ENCODE data around the gene SDR39U1.

The SDR39U1 gene

GRCh38 chr14:24437736-24438067 lies 4.9 kb downstream of the SDR39U1 start:
- no peak overlapping the region for H3K4me3 ChIP-seq (ENCODE audit: low read length)
- no peak for TF ChIP-seq ZNF274 (IDR thresholded peaks at IDR 0.05; ENCODE audit: low read depth, low read length)

GRCh38 chr14:24437020-24437735 lies 5.4 kb downstream of the SDR39U1 start:
- no peak for TF ChIP-seq ZNF274 (IDR thresholded peaks at IDR 0.05; ENCODE audit: low read depth, low read length)
- H3K4me3 ChIP-seq (ENCODE audit: low read length): no peak overlapping the region

DNA sequence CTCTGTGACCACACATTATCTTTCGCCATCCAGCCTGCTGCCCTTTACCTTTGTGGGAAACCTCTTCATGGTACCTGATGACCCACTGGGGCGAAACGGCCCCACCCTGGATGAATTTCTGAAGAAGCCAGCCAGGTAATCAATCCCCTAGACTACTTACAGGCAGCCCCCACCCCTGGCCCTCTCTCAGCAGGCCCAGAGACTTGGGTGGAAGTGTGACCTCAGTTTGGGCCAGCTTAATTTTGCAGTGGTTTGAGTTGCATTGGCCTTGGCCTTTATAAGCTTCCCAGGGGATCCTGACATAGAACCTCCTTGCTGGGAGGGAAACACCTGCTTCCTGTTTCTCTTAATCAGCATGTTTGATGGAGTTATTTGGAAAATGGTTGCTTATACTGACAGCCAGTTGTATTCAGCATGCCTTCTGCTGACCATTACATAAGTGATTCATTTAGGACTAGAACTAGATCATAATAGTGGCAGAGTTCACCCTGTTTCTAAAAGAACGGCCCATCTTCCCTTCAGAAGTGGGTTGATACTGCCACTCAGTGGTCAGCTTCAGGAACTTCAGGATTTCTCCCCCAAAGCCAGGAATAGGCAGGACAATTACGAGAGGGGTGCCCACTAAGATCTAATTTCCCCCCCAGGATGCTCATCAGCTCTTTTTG lies 6.1 kb downstream of the SDR39U1 start:
- no peak for TF ChIP-seq ZNF274 (IDR thresholded peaks at IDR 0.05; ENCODE audit: low read depth, low read length)
- no peak overlapping the region for H3K4me3 ChIP-seq (ENCODE audit: low read length)

DNA sequence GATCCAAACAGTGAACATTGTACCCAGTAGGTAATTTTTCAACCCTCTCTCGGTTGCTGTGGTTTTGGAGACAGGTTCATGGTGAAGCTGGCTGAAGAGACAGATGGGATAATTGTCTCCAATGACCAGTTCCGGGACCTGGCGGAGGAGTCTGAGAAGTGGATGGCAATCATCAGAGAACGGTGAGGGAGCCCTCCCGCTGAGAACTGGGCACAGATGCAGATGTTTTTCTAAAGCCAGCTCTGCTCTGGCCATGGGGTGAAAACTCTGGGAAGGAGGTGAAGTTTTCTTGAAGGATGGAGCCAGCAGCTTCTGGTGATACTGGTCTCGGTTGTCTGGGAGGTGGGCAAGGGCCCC lies 6.6 kb downstream of the SDR39U1 start:
- no peak for TF ChIP-seq ZNF274 (IDR thresholded peaks at IDR 0.05; ENCODE audit: low read depth, low read length)
- H3K4me3 ChIP-seq (ENCODE audit: low read length): no peak overlapping the region

DNA sequence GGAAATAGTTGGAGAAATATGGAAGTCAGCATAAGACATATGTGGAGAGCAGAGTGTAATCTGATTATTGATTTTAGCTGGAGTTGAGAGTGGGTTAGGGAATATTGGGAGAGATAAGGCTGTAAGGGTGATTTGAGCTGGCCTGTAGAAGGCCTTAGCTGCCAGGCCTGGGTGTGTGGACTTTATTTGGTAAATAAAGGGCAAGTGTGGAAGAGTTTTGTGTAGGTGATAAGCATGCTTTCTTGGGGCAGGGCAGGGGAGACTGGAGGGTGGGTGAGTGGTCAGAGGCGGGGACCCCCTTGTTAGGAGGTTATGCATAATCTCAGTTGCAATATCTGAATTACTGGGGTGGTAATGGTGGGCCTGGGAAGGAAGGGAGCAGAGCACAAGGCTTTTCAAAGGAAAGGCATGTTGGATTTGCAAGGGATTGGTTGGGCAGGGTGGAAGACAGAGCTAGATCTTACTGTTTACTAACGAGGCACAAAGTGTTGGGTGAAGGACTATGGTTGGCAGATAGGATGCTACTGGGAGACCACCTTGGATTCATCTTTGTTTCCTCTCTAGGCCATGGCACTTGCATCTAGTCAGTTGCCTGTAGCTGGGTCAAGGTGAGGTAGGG lies 7.3 kb downstream of the SDR39U1 start:
- no peak overlapping the region for H3K4me3 ChIP-seq (ENCODE audit: low read length)
- no peak for TF ChIP-seq ZNF274 (IDR thresholded peaks at IDR 0.05; ENCODE audit: low read depth, low read length)

- no peak for TF ChIP-seq ZNF274 (IDR thresholded peaks at IDR 0.05; ENCODE audit: low read depth, low read length)
- no peak overlapping the region for H3K4me3 ChIP-seq (ENCODE audit: low read length)
These were observed 7.9 kb downstream of the SDR39U1 start for GRCh38 chr14:24434676-24435075.

GRCh38 chr14:24434036-24434435 lies 8.5 kb downstream of the SDR39U1 start:
- no peak overlapping the region for H3K4me3 ChIP-seq (ENCODE audit: low read length)

DNA sequence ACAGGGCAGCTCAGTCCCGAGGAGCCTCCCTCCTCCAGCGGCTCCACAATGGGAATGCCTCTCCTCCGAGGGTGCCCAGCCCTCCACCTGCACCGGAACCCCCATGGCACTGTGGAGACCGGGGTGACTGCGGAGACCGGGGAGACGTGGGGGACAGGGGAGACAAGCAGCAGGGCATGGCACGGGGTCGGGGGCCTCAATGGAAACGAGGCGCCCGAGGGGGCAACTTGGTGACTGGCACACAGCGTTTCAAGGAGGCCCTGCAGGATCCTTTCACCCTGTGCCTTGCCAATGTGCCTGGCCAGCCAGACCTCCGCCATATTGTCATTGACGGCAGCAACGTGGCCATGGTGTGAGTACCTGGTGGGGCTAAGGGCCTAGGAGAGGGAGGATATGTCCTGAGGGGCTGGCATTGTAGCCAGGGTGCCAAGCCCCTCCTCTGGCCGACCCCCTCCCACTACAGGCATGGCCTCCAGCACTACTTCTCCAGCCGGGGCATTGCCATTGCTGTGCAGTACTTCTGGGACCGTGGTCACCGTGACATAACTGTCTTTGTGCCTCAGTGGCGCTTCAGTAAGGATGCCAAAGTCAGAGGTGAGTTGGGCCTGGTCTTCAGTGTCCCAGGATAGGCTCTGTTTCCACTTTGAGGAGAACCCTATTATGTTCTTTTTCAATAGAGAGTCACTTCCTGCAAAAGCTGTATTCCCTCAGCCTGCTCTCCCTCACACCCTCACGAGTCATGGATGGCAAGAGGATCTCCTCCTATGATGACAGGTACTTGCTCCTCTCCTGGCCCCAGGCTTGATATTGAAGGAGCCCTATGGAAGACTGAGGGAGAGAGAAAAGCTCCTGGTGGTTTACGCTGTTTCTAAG lies 10.1 kb downstream of the SDR39U1 start:
- H3K4me3 ChIP-seq (ENCODE audit: low read length): no peak overlapping the region

More at GRCh38 chr14:24434036-24434435, 8.5 kb downstream of the SDR39U1 start:
- TF ChIP-seq ZNF274 (IDR thresholded peaks at IDR 0.05; ENCODE audit: low read depth, low read length): no peak

DNA sequence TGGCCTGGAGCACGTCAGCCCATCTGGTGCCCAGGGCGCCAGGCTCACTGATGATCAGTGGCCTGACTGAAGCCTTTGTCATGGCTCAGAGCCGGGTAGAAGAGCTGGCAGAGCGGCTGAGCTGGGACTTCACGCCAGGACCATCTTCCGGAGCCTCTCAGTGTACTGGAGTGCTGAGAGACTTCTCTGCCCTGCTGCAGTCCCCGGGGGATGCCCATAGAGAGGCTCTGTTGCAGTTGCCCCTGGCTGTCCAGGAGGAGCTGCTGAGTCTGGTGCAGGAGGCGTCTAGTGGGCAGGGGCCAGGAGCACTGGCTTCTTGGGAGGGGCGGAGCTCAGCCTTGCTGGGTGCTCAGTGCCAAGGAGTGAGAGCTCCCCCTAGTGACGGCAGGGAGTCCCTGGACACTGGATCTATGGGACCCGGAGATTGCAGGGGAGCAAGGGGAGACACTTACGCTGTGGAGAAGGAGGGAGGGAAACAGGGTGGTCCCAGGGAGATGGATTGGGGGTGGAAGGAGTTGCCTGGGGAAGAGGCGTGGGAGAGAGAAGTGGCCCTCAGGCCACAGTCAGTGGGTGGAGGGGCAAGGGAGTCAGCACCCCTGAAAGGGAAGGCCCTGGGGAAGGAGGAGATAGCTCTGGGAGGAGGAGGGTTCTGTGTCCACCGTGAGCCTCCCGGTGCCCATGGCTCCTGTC lies 10.9 kb downstream of the SDR39U1 start:
- no peak for TF ChIP-seq ZNF274 (IDR thresholded peaks at IDR 0.05; ENCODE audit: low read depth, low read length)
- H3K4me3 ChIP-seq (ENCODE audit: low read length): peak overlapping the region; percentile 89; the same call in 1 of the 2 replicates

More for the DNA sequence above, 10.1 kb downstream of the SDR39U1 start:
- TF ChIP-seq ZNF274 (IDR thresholded peaks at IDR 0.05; ENCODE audit: low read depth, low read length): no peak

DNA sequence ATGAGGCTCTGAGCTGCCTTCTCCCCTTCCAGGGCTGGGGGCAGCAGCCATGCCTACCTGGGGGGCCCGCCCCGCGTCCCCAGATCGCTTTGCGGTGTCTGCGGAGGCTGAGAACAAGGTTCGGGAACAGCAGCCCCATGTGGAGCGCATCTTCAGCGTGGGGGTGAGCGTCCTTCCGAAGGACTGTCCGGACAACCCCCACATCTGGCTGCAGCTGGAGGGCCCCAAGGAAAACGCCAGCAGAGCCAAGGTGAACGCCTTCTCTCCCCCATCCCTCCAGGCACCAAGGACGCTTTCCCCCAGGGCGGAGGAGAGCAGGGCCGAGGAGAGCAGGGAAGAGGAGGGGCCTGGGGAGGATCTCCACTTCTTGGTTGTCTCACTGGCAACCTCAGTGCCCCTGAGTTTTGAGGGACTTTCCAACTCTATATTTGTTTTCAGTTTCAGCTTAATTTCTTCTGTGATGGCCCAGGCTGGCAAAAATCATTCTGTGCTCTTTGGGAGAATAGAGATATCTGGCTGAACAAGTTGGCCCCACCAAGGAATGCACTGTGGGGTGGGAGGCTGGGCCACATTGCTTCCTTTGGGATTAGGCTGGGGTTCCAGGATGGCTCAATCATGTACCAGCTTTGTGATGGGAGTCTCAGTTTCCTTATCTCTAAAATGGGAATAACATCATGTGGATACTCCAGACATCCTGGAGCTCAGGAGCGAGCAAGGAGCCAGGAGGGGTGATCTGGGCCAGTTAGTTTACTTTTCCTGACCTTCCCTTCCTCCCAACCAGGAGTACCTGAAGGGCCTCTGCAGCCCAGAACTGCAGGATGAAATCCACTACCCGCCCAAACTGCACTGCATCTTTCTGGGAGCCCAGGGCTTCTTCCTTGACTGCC lies 11.7 kb downstream of the SDR39U1 start:
- H3K4me3 ChIP-seq (ENCODE audit: low read length): peak overlapping the region; percentile 89
- no peak for TF ChIP-seq ZNF274 (IDR thresholded peaks at IDR 0.05; ENCODE audit: low read depth, low read length)

GRCh38 chr14:24430143-24430681 lies 12.4 kb downstream of the SDR39U1 start:
- peak overlapping the region; percentile 89 for H3K4me3 ChIP-seq (ENCODE audit: low read length)
- TF ChIP-seq ZNF274 (IDR thresholded peaks at IDR 0.05; ENCODE audit: low read depth, low read length): no peak

DNA sequence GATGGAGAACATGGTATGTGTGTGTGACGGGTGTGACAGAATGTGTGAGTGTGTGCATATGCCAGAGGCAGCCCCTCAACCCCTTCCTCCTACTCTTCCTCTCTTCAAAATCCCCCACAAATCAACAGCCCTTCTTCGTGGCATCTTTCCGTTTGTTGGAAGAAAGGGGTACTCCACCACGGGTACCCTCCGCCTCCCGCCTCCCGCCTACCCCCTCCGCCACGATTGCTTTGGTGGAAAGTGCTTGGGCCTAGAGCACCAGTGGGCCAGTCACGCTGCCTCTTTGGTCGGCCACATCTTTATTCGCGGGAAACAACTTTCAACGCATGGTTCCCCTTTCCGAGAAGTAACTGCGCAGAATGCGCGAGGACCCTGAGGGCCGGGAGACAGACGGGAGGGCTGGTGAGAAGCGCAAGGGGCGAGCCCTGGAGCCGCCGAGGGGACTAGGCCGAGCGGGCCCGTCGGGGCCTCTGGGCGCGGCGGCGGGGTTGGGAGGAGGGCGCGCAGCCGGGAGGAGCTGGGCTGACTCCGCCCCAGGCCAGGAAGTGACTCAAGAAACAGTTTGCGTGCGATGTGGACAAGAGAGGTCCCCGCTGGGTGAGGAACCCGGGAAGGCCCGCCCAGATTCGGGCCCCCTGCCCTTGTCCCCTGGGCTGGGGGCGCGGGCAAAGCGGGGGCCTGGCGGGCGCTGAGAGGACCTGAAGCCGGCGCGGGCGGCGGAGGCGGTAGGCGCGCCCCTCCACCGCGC lies 13.0 kb downstream of the SDR39U1 start, which contains the start of the genes CBLN3 and KHNYN:
TSS of gene CBLN3 (minus strand) at position 274 of the 748 bp plus-strand sequence. CDS start 614 bp downstream, outside the sequence.
TSS of gene KHNYN (plus strand) at position 560 of the 748 bp plus-strand sequence. CDS start 777 bp downstream, outside the sequence.
- no peak for TF ChIP-seq ZNF274 (IDR thresholded peaks at IDR 0.05; ENCODE audit: low read depth, low read length)
- H3K4me3 ChIP-seq (ENCODE audit: low read length): peak within 1 kb of the TSS; percentile 89

All from GM08714 (cell line).